SK-N-SH treated with all-trans-retinoic acid at 6 μM for 48 hours (cell line): ENCODE data around the gene PLCB3.

Experiments used
- ATAC-seq: fragments of 200-7000 bp; cut with Tn5 transposase; 3 replicates; pipeline ENCODE4 v1.9.1; 2020; ENCODE audit warnings: mild to moderate bottlenecking, moderate library complexity
- CSDC2 ChIP-seq: fragments of 250-450 bp; sonication (Bioruptor Pico); IDR thresholded peaks from 2 replicates; pipeline ENCODE4 v1.5.0; 2020; ENCODE audit warnings: mild to moderate bottlenecking, moderate library complexity
- ESRRG ChIP-seq: fragments of 250-450 bp; sonication (Bioruptor Pico); IDR thresholded peaks from 2 replicates; pipeline ENCODE4 v1.6.1; 2021; ENCODE audit warnings: mild to moderate bottlenecking
- GLIS3 ChIP-seq: fragments of 250-450 bp; sonication (Bioruptor Pico); IDR thresholded peaks from 2 replicates; pipeline ENCODE4 v1.5.0; 2020; ENCODE audit warnings: mild to moderate bottlenecking, moderate library complexity
- ISL1 ChIP-seq: fragments of 250-450 bp; sonication (Bioruptor Pico); IDR thresholded peaks from 2 replicates; pipeline ENCODE4 v2.1.2; 2022; ENCODE audit warnings: mild to moderate bottlenecking, moderate library complexity
- OSR1 ChIP-seq: fragments of 250-450 bp; sonication (Bioruptor Pico); IDR thresholded peaks from 2 replicates; pipeline ENCODE4 v1.8.0; 2022; ENCODE audit warnings: moderate library complexity, mild to moderate bottlenecking, inconsistent platforms
- PPARA ChIP-seq: fragments of 250-450 bp; sonication (Bioruptor Pico); IDR thresholded peaks from 2 replicates; pipeline ENCODE4 v1.5.0; 2020; ENCODE audit warnings: mild to moderate bottlenecking, borderline replicate concordance
- RARB ChIP-seq: fragments of 250-450 bp; sonication (Bioruptor Pico); IDR thresholded peaks from 2 replicates; pipeline ENCODE4 v1.8.0; 2021; ENCODE audit warnings: mild to moderate bottlenecking, moderate library complexity
- SNAI2 ChIP-seq: fragments of 250-450 bp; sonication (Bioruptor Pico); IDR thresholded peaks from 2 replicates; pipeline ENCODE4 v1.5.0; 2020; ENCODE audit warnings: mild to moderate bottlenecking, moderate library complexity
- ZC3H10 ChIP-seq: fragments of 250-450 bp; sonication (Bioruptor Pico); IDR thresholded peaks from 2 replicates; pipeline ENCODE4 v1.5.1; 2021; ENCODE audit warnings: mild to moderate bottlenecking, moderate library complexity
- ZFP30 ChIP-seq: fragments of 450-650 bp; formaldehyde crosslinking; IDR thresholded peaks from 2 replicates; pipeline ENCODE4 v1.5.0; 2022; ENCODE audit warnings: mild to moderate bottlenecking, moderate library complexity
- ZNF565 ChIP-seq: fragments of 450-650 bp; formaldehyde crosslinking; conservative IDR thresholded peaks from 2 replicates; pipeline ENCODE4 v1.5.0; 2020; ENCODE audit warnings: low read depth, mild to moderate bottlenecking, moderate library complexity
- ZNF70 ChIP-seq: fragments of 450-650 bp; formaldehyde crosslinking; IDR thresholded peaks from 2 replicates; pipeline ENCODE4 v1.5.0; 2020; ENCODE audit warnings: mild to moderate bottlenecking, moderate library complexity
- ZNF8 ChIP-seq: fragments of 450-650 bp; formaldehyde crosslinking; IDR thresholded peaks from 2 replicates; pipeline ENCODE4 v1.5.0; 2020; ENCODE audit warnings: mild to moderate bottlenecking, moderate library complexity
- TF ChIP-seq, protein P1 (sequence below): fragments of 250-450 bp; sonication (Bioruptor Pico); IDR thresholded peaks from 2 replicates; pipeline ENCODE4 v1.8.0; 2020; ENCODE audit warnings: mild to moderate bottlenecking, moderate library complexity, borderline replicate concordance
- TF ChIP-seq, protein P2 (sequence below): fragments of 250-450 bp; sonication (Bioruptor Pico); IDR thresholded peaks from 2 replicates; pipeline ENCODE4 v1.5.1; 2020; ENCODE audit warnings: low read depth, mild to moderate bottlenecking, moderate library complexity
- TF ChIP-seq, protein P3 (sequence below): fragments of 250-450 bp; sonication (Bioruptor Pico); IDR thresholded peaks from 2 replicates; pipeline ENCODE4 v1.8.0; 2021; ENCODE audit warnings: low read depth, mild to moderate bottlenecking, moderate library complexity, borderline replicate concordance
- TF ChIP-seq, protein P4 (sequence below): fragments of 250-450 bp; sonication (Bioruptor Pico); IDR thresholded peaks from 2 replicates; pipeline ENCODE4 v1.5.1; 2021; ENCODE audit warnings: mild to moderate bottlenecking, moderate library complexity

Gene PLCB3

DNA sequence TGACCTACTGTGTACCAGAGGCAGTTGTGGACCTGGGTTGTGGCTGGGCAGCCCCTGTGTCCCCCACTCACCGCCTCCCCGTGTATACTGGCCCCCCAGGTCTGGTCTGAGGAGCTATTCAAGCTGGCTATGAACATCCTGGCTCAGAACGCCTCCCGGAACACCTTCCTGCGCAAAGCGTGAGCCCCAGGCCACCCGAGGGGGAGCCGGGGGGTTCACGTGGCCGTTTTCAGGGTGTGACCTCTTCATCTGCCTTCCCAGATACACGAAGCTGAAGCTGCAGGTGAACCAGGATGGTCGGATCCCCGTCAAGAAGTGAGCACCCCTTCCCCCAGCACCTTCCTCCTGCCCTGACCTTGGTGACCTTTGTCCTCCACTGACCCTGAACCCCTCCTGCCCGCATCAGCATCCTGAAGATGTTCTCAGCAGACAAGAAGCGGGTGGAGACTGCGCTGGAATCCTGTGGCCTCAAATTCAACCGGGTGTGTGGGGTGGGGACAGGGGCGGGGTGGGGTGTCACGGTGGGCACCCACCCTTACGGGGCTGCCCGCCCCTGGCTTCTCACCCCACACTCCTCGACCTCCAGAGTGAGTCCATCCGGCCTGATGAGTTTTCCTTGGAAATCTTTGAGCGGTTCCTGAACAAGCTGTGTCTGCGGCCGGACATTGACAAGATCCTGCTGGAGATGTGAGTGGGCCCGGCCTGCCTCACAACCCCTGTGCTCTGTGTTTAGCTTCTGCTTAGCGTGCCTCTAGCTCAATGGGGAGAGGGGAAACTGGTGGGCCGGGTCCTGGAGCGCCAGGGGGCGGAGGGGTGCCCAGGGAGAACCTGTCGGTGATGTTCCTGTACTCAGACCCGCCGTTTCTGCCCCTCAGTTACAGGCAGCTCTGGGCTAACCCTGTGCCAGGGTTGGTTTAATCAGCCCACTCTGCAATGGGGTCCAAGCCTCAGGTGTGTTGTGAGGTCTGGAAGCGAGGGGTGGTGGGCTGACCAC lies 4.1 kb downstream of the PLCB3 start:
- no peak for TF ChIP-seq ZNF8 (CRISPR knock-in tag)
- TF ChIP-seq ZNF565 (CRISPR knock-in tag) = no peak
- no peak for ATAC-seq

DNA sequence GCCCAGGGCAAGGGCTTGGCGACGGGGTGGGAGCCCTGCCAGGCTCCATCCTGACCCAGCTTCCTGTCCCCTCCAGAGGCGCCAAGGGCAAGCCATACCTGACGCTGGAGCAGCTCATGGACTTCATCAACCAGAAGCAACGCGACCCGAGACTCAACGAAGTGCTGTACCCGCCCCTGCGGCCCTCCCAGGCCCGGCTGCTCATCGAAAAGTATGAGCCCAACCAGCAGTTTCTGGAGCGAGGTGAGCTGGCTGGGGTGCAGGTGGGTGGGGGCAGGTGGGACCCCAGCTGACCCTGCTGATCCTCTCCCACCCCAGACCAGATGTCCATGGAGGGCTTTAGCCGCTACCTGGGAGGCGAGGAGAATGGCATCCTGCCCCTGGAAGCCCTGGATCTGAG lies 5.0 kb downstream of the PLCB3 start:
- no peak for ATAC-seq
- TF ChIP-seq, protein P1, sequence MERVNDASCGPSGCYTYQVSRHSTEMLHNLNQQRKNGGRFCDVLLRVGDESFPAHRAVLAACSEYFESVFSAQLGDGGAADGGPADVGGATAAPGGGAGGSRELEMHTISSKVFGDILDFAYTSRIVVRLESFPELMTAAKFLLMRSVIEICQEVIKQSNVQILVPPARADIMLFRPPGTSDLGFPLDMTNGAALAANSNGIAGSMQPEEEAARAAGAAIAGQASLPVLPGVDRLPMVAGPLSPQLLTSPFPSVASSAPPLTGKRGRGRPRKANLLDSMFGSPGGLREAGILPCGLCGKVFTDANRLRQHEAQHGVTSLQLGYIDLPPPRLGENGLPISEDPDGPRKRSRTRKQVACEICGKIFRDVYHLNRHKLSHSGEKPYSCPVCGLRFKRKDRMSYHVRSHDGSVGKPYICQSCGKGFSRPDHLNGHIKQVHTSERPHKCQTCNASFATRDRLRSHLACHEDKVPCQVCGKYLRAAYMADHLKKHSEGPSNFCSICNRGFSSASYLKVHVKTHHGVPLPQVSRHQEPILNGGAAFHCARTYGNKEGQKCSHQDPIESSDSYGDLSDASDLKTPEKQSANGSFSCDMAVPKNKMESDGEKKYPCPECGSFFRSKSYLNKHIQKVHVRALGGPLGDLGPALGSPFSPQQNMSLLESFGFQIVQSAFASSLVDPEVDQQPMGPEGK (CRISPR knock-in tag) = no peak
- TF ChIP-seq RARB (CRISPR knock-in tag) (no peak), OSR1 (no peak)

DNA sequence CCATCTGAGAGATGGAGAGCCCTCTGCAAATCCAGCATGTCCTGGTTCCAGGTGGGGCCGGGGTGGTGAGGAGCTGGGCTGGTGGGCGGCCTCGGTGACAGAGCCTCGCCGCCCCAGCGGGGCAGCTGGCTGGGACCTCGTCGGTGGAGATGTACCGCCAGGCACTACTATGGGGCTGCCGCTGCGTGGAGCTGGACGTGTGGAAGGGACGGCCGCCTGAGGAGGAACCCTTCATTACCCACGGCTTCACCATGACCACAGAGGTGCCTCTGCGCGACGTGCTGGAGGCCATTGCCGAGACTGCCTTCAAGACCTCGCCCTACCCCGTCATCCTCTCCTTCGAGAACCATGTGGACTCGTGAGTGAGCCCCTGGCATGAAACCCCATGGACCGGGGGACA lies 7.0 kb downstream of the PLCB3 start:
- TF ChIP-seq ZNF70 (CRISPR knock-in tag) (no peak), ZNF565 (CRISPR knock-in tag) (no peak), ESRRG (CRISPR knock-in tag) (no peak), OSR1 (no peak), GLIS3 (no peak), SNAI2 (CRISPR knock-in tag) (no peak), CSDC2 (CRISPR knock-in tag) (no peak), ZFP30 (CRISPR knock-in tag) (no peak), ZNF8 (CRISPR knock-in tag) (no peak), PPARA (CRISPR knock-in tag) (no peak)
- TF ChIP-seq, protein P2, sequence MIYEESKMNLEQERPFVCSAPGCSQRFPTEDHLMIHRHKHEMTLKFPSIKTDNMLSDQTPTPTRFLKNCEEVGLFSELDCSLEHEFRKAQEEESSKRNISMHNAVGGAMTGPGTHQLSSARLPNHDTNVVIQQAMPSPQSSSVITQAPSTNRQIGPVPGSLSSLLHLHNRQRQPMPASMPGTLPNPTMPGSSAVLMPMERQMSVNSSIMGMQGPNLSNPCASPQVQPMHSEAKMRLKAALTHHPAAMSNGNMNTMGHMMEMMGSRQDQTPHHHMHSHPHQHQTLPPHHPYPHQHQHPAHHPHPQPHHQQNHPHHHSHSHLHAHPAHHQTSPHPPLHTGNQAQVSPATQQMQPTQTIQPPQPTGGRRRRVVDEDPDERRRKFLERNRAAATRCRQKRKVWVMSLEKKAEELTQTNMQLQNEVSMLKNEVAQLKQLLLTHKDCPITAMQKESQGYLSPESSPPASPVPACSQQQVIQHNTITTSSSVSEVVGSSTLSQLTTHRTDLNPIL = no peak
- TF ChIP-seq, protein P3, sequence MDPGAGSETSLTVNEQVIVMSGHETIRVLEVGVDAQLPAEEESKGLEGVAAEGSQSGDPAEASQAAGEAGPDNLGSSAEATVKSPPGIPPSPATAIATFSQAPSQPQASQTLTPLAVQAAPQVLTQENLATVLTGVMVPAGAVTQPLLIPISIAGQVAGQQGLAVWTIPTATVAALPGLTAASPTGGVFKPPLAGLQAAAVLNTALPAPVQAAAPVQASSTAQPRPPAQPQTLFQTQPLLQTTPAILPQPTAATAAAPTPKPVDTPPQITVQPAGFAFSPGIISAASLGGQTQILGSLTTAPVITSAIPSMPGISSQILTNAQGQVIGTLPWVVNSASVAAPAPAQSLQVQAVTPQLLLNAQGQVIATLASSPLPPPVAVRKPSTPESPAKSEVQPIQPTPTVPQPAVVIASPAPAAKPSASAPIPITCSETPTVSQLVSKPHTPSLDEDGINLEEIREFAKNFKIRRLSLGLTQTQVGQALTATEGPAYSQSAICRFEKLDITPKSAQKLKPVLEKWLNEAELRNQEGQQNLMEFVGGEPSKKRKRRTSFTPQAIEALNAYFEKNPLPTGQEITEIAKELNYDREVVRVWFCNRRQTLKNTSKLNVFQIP (CRISPR knock-in tag) = no peak
- no peak for ATAC-seq

DNA sequence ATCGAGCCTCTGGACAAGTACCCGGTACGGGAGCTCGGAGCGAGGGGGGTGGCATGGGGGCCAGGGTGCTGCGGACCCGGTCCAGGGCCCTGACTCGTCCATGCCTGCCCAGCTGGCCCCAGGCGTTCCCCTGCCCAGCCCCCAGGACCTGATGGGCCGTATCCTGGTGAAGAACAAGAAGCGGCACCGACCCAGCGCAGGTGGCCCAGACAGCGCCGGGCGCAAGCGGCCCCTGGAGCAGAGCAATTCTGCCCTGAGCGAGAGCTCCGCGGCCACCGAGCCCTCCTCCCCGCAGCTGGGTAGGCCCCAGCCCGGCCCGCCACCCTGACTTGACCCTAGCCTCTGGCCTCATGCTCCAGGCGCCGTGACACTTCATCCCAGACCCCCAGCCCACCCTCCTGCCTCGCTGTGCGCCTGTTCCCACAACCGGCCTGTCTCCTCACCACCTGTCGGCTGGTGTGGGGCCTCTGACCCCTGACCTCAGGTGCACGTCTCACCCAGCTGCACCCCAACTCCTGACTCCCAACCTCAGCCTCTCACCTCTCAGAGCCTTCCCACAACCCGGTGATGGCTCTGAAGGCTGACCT lies 7.7 kb downstream of the PLCB3 start:
- ATAC-seq = no peak
- TF ChIP-seq, protein P4, sequence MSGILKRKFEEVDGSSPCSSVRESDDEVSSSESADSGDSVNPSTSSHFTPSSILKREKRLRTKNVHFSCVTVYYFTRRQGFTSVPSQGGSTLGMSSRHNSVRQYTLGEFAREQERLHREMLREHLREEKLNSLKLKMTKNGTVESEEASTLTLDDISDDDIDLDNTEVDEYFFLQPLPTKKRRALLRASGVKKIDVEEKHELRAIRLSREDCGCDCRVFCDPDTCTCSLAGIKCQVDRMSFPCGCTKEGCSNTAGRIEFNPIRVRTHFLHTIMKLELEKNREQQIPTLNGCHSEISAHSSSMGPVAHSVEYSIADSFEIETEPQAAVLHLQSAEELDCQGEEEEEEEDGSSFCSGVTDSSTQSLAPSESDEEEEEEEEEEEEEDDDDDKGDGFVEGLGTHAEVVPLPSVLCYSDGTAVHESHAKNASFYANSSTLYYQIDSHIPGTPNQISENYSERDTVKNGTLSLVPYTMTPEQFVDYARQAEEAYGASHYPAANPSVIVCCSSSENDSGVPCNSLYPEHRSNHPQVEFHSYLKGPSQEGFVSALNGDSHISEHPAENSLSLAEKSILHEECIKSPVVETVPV = no peak
- no peak for TF ChIP-seq ESRRG (CRISPR knock-in tag)
- TF ChIP-seq, protein P1 (CRISPR knock-in tag) = no peak
- TF ChIP-seq PPARA (CRISPR knock-in tag) = no peak
- TF ChIP-seq, protein P2 = no peak
- TF ChIP-seq CSDC2 (CRISPR knock-in tag) = no peak
- TF ChIP-seq OSR1 = no peak
- no peak for TF ChIP-seq ZFP30 (CRISPR knock-in tag)
- TF ChIP-seq ZC3H10 (CRISPR knock-in tag) = no peak
- no peak for TF ChIP-seq ISL1 (CRISPR knock-in tag)
